NOMO-1 treated with DMSO at 0.1 percent for 48 hours (cell line): ENCODE measurements around the gene KIF14.

Source experiments
- DNase-seq: peaks from one replicate; lab custom pipeline; 2025; ENCODE audit not compliant: unreplicated experiment; lab: John Stamatoyannopoulos, UW

The KIF14 gene

GRCh38 chr1:200620273-200621131 lies at the start of gene KIF14:
KIF14 (minus strand) TSS chr1:200620751; CDS start chr1:200618723, 2,028 bp downstream.
- peak; percentile 91 for DNase-seq

GRCh38 chr1:200669314-200670241 lies 49.0 kb upstream of the KIF14 start, which contains the start of gene DDX59:
DDX59 (minus strand) TSS chr1:200669907; CDS start chr1:200666740, 3,167 bp downstream.
- DNase-seq: peak; percentile 91

GRCh38 chr1:200668514-200669313 lies 48.2 kb upstream of the KIF14 start:
- DNase-seq: no peak

GRCh38 chr1:200666309-200666708 lies 45.8 kb upstream of the KIF14 start:
- DNase-seq: no peak

GRCh38 chr1:200665861-200666260 lies 45.3 kb upstream of the KIF14 start:
- no peak for DNase-seq

GRCh38 chr1:200660719-200661118 lies 40.2 kb upstream of the KIF14 start:
- no peak for DNase-seq

- DNase-seq: no peak
These were observed 38.7 kb upstream of the KIF14 start for GRCh38 chr1:200659269-200659668.

- no peak for DNase-seq
These were observed 37.7 kb upstream of the KIF14 start for GRCh38 chr1:200658037-200658818.

GRCh38 chr1:200654660-200655059 lies 34.1 kb upstream of the KIF14 start:
- DNase-seq: peak; percentile 39

GRCh38 chr1:200653022-200653462 lies 32.5 kb upstream of the KIF14 start:
- no peak for DNase-seq

- DNase-seq: no peak
These were observed 31.8 kb upstream of the KIF14 start for GRCh38 chr1:200652378-200652777.

GRCh38 chr1:200646515-200646914 lies 26.0 kb upstream of the KIF14 start:
- DNase-seq: peak; percentile 86

- no peak for DNase-seq
These were observed 23.5 kb upstream of the KIF14 start for GRCh38 chr1:200644021-200644420.

- peak; percentile 46 for DNase-seq
These were observed 21.9 kb upstream of the KIF14 start for GRCh38 chr1:200642481-200642880.

- peak; percentile 3 for DNase-seq
These were observed 20.4 kb upstream of the KIF14 start for GRCh38 chr1:200640963-200641401.

GRCh38 chr1:200640373-200640962 lies 19.9 kb upstream of the KIF14 start:
- DNase-seq: no peak

- no peak for DNase-seq
These were observed 17.5 kb upstream of the KIF14 start for GRCh38 chr1:200638073-200638472.

- no peak for DNase-seq
These were observed 16.1 kb upstream of the KIF14 start for GRCh38 chr1:200636681-200637080.
